Small intestine (tissue), 7 donors: Measurements from ENCODE around the gene ANKRD24. TPM values are rescaled to one million over a fixed set of nuclear protein-coding genes. Genes with fewer than 3 reads are reported as not detected.
"Not testable (repeated sequence)": the region's sequence is repeated elsewhere in the genome, so short reads cannot be mapped to it uniquely, and the experiment has no call there.

Source experiments
- DNase-seq, 2 donors: peaks; one replicate each; pipeline versions ENCODE4 v3.0.0 to v3.0.0-alpha.2; 2013
- FAIRE-seq: peaks from 2 replicates; lab custom pipeline; 2012; peaks lifted over from hg19 to GRCh38; lab: Jason Lieb, UNC
- H3K27ac ChIP-seq, 3 donors: one replicate each; pipeline ENCODE4 v1.5.1; 2013; ENCODE audit warnings: low read length in 2 of 3, mild to moderate bottlenecking in 2 of 3, control low read depth in 1 of 3, inconsistent platforms in 1 of 3, low read depth in 1 of 3, moderate library complexity in 1 of 3
- H3K27me3 ChIP-seq, 3 donors: one replicate each; pipeline ENCODE4 v1.6.1; 2013; ENCODE audit warnings: low read length in 3 of 3, inconsistent platforms in 1 of 3; ENCODE audit not compliant: control insufficient read depth in 3 of 3, insufficient read depth in 3 of 3
- H3K36me3 ChIP-seq, 3 donors: one replicate each; pipeline ENCODE4 v1.6.1; 2013; ENCODE audit warnings: low read length in 3 of 3, inconsistent platforms in 1 of 3, low read depth in 1 of 3, mild to moderate bottlenecking in 1 of 3, moderate library complexity in 1 of 3; ENCODE audit not compliant: control insufficient read depth in 3 of 3, insufficient read depth in 2 of 3
- H3K4me1 ChIP-seq, 3 donors: one replicate each; pipeline ENCODE4 v1.6.1; 2013; ENCODE audit warnings: low read length in 2 of 3, inconsistent platforms in 1 of 3, low read depth in 1 of 3, mild to moderate bottlenecking in 1 of 3, moderate library complexity in 1 of 3; ENCODE audit not compliant: control insufficient read depth in 3 of 3, insufficient read depth in 2 of 3
- H3K4me3 ChIP-seq, 3 donors: one replicate each; pipeline ENCODE4 v1.5.1; 2013; ENCODE audit warnings: low read length in 3 of 3, control low read depth in 1 of 3, inconsistent platforms in 1 of 3, low read depth in 1 of 3, mild to moderate bottlenecking in 1 of 3, moderate library complexity in 1 of 3
- H3K9me3 ChIP-seq, 2 donors: one replicate each; pipeline ENCODE4 v1.6.1; 2013; ENCODE audit warnings: low read depth in 1 of 2, low read length in 1 of 2; ENCODE audit not compliant: control insufficient read depth in 2 of 2, insufficient read depth in 1 of 2
- WGBS, 3 donors: extraction: QIAGEN DNeasy Blood & Tissue Kit; methylation state at CpG; one replicate each; pipeline ENCODE4 v1.1.7; 2013; 5-methylcytosine and 5-hydroxymethylcytosine counted together
- polyA plus RNA-seq, 4 donors: library from polyadenylated mRNA; stranded (reverse) in 3 of 4; unstranded in 1 of 4; fragments of 200-250 nt in 3 of 4; fragments of 120-200 nt in 1 of 4; gene quantifications; one replicate each; pipeline versions ENCODE4 v1.2.1 to v1.2.3, GENCODE V29; 2013
- donor health status: healthy with polysubstance abuse.
- donor health status: control.
- donor health status: control.
- donor health status: Bipolar disorder and iron deficiency.
- donor health status: healthy.

Gene ANKRD24
- polyA plus RNA-seq, 4 donors: 1.6 to 3.1 (median 2.3) TPM

- peak in 1 of 2 donors; percentile 93 for DNase-seq
- FAIRE-seq: no peak
- peaks cover 2 to 78% (median 16%) of the 10 kb centered on the region in 3 donors for H3K36me3 ChIP-seq
Observed at GRCh38 chr19:4267901-4268815, 85.7 kb downstream of the ANKRD24 start.

GRCh38 chr19:4268816-4269430 lies 86.4 kb downstream of the ANKRD24 start:
- H3K27me3 ChIP-seq: no peaks in the 10 kb centered on the region
- FAIRE-seq: no peak
- WGBS, 3 donors: 83 to 88% (median 87%) methylated on average over 13 of the region's 13 CpGs
- H3K9me3 ChIP-seq: peaks cover 0 to 3% of the 10 kb centered on the region in 2 donors
- no peak for DNase-seq
- peak overlapping the region in 1 of 3 donors; percentile 57 for H3K27ac ChIP-seq
- peaks cover 0 to 3% (median 2%) of the 10 kb centered on the region in 3 donors for H3K4me1 ChIP-seq
- no peak overlapping the region for H3K4me3 ChIP-seq
- peaks cover 2 to 74% (median 14%) of the 10 kb centered on the region in 3 donors for H3K36me3 ChIP-seq

More at GRCh38 chr19:4267901-4268815, 85.7 kb downstream of the ANKRD24 start:
- peak overlapping the region in 2 of 3 donors; percentile 32 to 57 for H3K27ac ChIP-seq
- peaks cover 0 to 3% (median 2%) of the 10 kb centered on the region in 3 donors for H3K4me1 ChIP-seq
- H3K27me3 ChIP-seq: no peaks in the 10 kb centered on the region
- peaks cover 0 to 3% of the 10 kb centered on the region in 2 donors for H3K9me3 ChIP-seq
- 35 to 72% (median 43%) methylated on average over 30 of the region's 30 CpGs for WGBS, 3 donors
- no peak overlapping the region for H3K4me3 ChIP-seq

GRCh38 chr19:4272894-4273293 lies 90.4 kb downstream of the ANKRD24 start:
- WGBS, 3 donors: 70 to 87% (median 86%) methylated on average over 8 to 10 of the region's 10 CpGs
- no peak for FAIRE-seq

GRCh38 chr19:4274321-4274686 lies 91.8 kb downstream of the ANKRD24 start:
- H3K27ac ChIP-seq, H3K4me3 ChIP-seq, H3K9me3 ChIP-seq, DNase-seq, FAIRE-seq, H3K4me1 ChIP-seq: not testable (repeated sequence)
- Histone ChIP-seq H3K27me3 (peaks cover 1 to 22% (median 3%) of the 10 kb centered on the region in 3 donors), H3K36me3 (peaks cover 0 to 29% (median 5%) of the 10 kb centered on the region in 3 donors)
- 88 to 89% (median 89%) methylated on average over 6 of the region's 6 CpGs for WGBS, 3 donors

More at GRCh38 chr19:4272894-4273293, 90.4 kb downstream of the ANKRD24 start:
- Histone ChIP-seq H3K27ac (no peak overlapping the region), H3K36me3 (peaks cover 0 to 43% (median 14%) of the 10 kb centered on the region in 3 donors), H3K4me3 (no peak overlapping the region), H3K9me3 (peaks cover 0 to 3% of the 10 kb centered on the region in 2 donors), H3K4me1 (peaks cover 0 to 2% (median 0%) of the 10 kb centered on the region in 3 donors), H3K27me3 (peaks cover 0 to 10% (median 0%) of the 10 kb centered on the region in 3 donors)
- DNase-seq: no peak

Other genes with a start within 250 kb of the ANKRD24 start
- gene NMRK2, start 249.6 kb upstream of the ANKRD24 start, polyA plus RNA-seq: 1 to 10 TPM in 2 of 4 donors, under 1 TPM in 2; 0.43 to 6.8 (median 1.4) TPM
- 10 to 100 TPM; 41.7 to 72.4 (median 60.5) TPM for gene DAPK3, start 211.6 kb upstream of the ANKRD24 start, polyA plus RNA-seq
- 1,000 to 10,000 TPM in 3 of 4 donors, 100 to 1,000 TPM in 1; 962 to 2,089 (median 1,615) TPM for gene EEF2, start 197.2 kb upstream of the ANKRD24 start, polyA plus RNA-seq
- gene PIAS4, start 175.0 kb upstream of the ANKRD24 start, polyA plus RNA-seq: 10 to 100 TPM; 10.8 to 30.4 (median 13.1) TPM
- 10 to 100 TPM; 14.3 to 35.6 (median 21.9) TPM for gene ZBTB7A, start 115.8 kb upstream of the ANKRD24 start, polyA plus RNA-seq
- gene MAP2K2, start 58.6 kb upstream of the ANKRD24 start, polyA plus RNA-seq: 100 to 1,000 TPM; 157 to 522 (median 388) TPM
- 100 to 1,000 TPM in 3 of 4 donors, 10 to 100 TPM in 1; 77.2 to 658 (median 308) TPM for gene CREB3L3, start 29.1 kb upstream of the ANKRD24 start, polyA plus RNA-seq
- gene SIRT6, start 126 bp upstream of the ANKRD24 start, polyA plus RNA-seq: 10 to 100 TPM; 24.1 to 48.1 (median 42.9) TPM
- gene EBI3, start 46.8 kb downstream of the ANKRD24 start, polyA plus RNA-seq: 1 to 10 TPM in 3 of 4 donors, under 1 TPM in 1; 0.89 to 6.2 (median 4.9) TPM
- 10 to 100 TPM; 22.8 to 31.0 (median 29.0) TPM for gene YJU2, start 64.4 kb downstream of the ANKRD24 start, polyA plus RNA-seq
- 10 to 100 TPM in 2 of 4 donors, 1 to 10 TPM in 2; 4.7 to 25.7 (median 10.6) TPM for gene SHD, start 96.6 kb downstream of the ANKRD24 start, polyA plus RNA-seq
- gene TMIGD2, start 119.7 kb downstream of the ANKRD24 start, polyA plus RNA-seq: 1 to 10 TPM; 1.2 to 6.2 (median 3.2) TPM
- 1 to 10 TPM; 1.3 to 3.2 (median 2.0) TPM for gene FSD1, start 121.9 kb downstream of the ANKRD24 start, polyA plus RNA-seq
- gene STAP2, start 156.1 kb downstream of the ANKRD24 start, polyA plus RNA-seq: 100 to 1,000 TPM in 2 of 4 donors, 10 to 100 TPM in 2; 75.5 to 261 (median 140) TPM
- 10 to 100 TPM; 20.9 to 45.1 (median 35.4) TPM for gene MPND, start 160.9 kb downstream of the ANKRD24 start, polyA plus RNA-seq
- gene SH3GL1, start 217.9 kb downstream of the ANKRD24 start, polyA plus RNA-seq: 100 to 1,000 TPM in 3 of 4 donors, 10 to 100 TPM in 1; 64.9 to 132 (median 104) TPM
- 10 to 100 TPM in 2 of 4 donors, 1 to 10 TPM in 2; 4.0 to 13.5 (median 9.4) TPM for gene CHAF1A, start 220.0 kb downstream of the ANKRD24 start, polyA plus RNA-seq